Sigmoid colon (tissue), 4 donors: ENCODE measurements around the gene CHRNA7.
"Not testable (repeated sequence)": the region's sequence is repeated elsewhere in the genome, so short reads cannot be mapped to it uniquely, and the experiment has no call there.

Experiments used
- CTCF ChIP-seq, 4 experiments: fragments of 450-650 bp in 3 of 4; fragments of 200-600 bp in 1 of 4; IDR thresholded peaks; one replicate each; pipeline ENCODE4 v1.5.1; 2016 to 2019; ENCODE audit warnings: antibody characterized with exemption in 4 of 4, mild to moderate bottlenecking in 3 of 4, moderate library complexity in 2 of 4
- POLR2AphosphoS5 ChIP-seq, 4 donors: sonication (generic); formaldehyde crosslinking; IDR thresholded peaks; one replicate each; pipeline ENCODE4 v1.6.1; 2017; ENCODE audit warnings: antibody characterized with exemption in 4 of 4

- TF ChIP-seq CTCF, POLR2AphosphoS5 (IDR thresholded peaks at IDR 0.05): not testable (repeated sequence)
Observed at GRCh38 chr15:32198938-32199337, 168.6 kb downstream of the CHRNA7 start.
